ENCODE measurements around the gene ASGR1. TPM values are rescaled to one million over a fixed set of nuclear protein-coding genes. Genes with fewer than 3 reads are reported as not detected.

Gene ASGR1
- total and polyA plus RNA-seq, 2 donors (not counting 1 experiment from before 2014, with no cell fraction given): 0.32 to 0.43 TPM

DNA sequence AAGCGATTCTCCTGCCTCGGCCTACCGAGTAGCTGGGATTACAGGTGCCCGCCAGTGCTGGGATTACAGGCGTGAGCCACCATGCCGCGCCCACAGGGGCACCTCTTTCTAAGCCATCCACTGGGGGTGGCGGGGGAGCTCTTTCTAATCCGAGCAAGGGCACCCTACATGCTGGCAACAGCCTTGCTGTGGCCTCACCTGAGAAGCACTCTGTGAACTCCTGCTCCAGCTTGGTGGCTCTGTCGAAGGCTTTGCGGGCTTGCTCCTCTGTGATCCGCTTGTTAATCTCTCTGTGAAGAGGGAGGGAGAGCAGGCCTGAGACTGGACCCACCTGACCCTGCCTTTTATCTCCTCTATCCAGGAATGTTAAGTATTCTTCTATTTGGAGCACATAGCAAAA is 11.9 kb upstream of the ASGR1 start:
- TF ChIP-seq, protein P1, sequence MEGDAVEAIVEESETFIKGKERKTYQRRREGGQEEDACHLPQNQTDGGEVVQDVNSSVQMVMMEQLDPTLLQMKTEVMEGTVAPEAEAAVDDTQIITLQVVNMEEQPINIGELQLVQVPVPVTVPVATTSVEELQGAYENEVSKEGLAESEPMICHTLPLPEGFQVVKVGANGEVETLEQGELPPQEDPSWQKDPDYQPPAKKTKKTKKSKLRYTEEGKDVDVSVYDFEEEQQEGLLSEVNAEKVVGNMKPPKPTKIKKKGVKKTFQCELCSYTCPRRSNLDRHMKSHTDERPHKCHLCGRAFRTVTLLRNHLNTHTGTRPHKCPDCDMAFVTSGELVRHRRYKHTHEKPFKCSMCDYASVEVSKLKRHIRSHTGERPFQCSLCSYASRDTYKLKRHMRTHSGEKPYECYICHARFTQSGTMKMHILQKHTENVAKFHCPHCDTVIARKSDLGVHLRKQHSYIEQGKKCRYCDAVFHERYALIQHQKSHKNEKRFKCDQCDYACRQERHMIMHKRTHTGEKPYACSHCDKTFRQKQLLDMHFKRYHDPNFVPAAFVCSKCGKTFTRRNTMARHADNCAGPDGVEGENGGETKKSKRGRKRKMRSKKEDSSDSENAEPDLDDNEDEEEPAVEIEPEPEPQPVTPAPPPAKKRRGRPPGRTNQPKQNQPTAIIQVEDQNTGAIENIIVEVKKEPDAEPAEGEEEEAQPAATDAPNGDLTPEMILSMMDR (IDR thresholded peaks at IDR 0.05): no peak
- TF ChIP-seq EZH2 (IDR thresholded peaks at IDR 0.05; ENCODE audit: borderline replicate concordance, insufficient read depth, low read depth, low read length, poor library complexity, severe bottlenecking): no peak
- H3K9me3 Mint-ChIP-seq (ENCODE audit: insufficient read depth): no peaks in the 10 kb centered on the region
- no peak overlapping the region for H3K27ac Mint-ChIP-seq
- Histone ChIP-seq H3K27me3 (replicated peaks in 1 of 4; ENCODE audit: control extremely low read depth in 1 of 4, control insufficient read depth in 3 of 4, insufficient read depth in 4 of 4, low read length in 3 of 4) (no peaks in the 10 kb centered on the region), H4K20me1 (ENCODE audit: control insufficient read depth, insufficient read depth, low read length, poor library complexity, severe bottlenecking) (no peaks in the 10 kb centered on the region), H3K79me2 (ENCODE audit: control insufficient read depth, insufficient read depth, low read length) (no peaks in the 10 kb centered on the region), H3K4me2 (replicated peaks; ENCODE audit: low read depth, low read length, poor library complexity, severe bottlenecking) (no peak overlapping the region), H3K9ac (ENCODE audit: low read length) (no peak overlapping the region), H2AFZ (ENCODE audit: insufficient read depth, low read depth, low read length, poor library complexity, severe bottlenecking) (no peak overlapping the region), H3K9me3 (ENCODE audit: control extremely low read depth in 1 of 3, control insufficient read depth in 2 of 3, insufficient read depth in 1 of 3, low read length in 2 of 3) (no peaks in the 10 kb centered on the region), H3K4me3 (ENCODE audit: control extremely low read depth in 1 of 5, extremely low read depth in 1 of 5, insufficient read depth in 1 of 5, low read depth in 2 of 5, low read length in 4 of 5) (no peak overlapping the region), H3K4me1 (ENCODE audit: control insufficient read depth in 2 of 2, insufficient read depth in 2 of 2, low read length in 2 of 2) (no peaks in the 10 kb centered on the region), H3K36me3 (replicated peaks in 1 of 2; ENCODE audit: control extremely low read depth in 1 of 2, control insufficient read depth in 1 of 2, extremely low read depth in 1 of 2, insufficient read depth in 2 of 2, low read length in 1 of 2) (no peaks in the 10 kb centered on the region), H3K27ac (ENCODE audit: low read length in 2 of 2) (no peak overlapping the region)
- ATAC-seq (ENCODE audit: low read depth): no peak
- peak; percentile 8 for DNase-seq
- WGBS (ENCODE audit: insufficient coverage): 94% methylated on average over 9 of the region's 12 CpGs
- no peak overlapping the region for H3K4me3 Mint-ChIP-seq
- CTCF ChIA-PET: interaction anchor here (0.7 kb wide), 1 partner anchor 145 kb away, joined by 5 read pairs; no protein-coding TSS in a partner anchor
- H3K27me3 Mint-ChIP-seq: peaks cover 8% of the 10 kb centered on the region
- intact Hi-C loops (cut with micrococcal nuclease): no loop called here
- POLR2A ChIA-PET: no interaction called here
- H3K4me1 Mint-ChIP-seq: peaks cover 3% of the 10 kb centered on the region

DNA sequence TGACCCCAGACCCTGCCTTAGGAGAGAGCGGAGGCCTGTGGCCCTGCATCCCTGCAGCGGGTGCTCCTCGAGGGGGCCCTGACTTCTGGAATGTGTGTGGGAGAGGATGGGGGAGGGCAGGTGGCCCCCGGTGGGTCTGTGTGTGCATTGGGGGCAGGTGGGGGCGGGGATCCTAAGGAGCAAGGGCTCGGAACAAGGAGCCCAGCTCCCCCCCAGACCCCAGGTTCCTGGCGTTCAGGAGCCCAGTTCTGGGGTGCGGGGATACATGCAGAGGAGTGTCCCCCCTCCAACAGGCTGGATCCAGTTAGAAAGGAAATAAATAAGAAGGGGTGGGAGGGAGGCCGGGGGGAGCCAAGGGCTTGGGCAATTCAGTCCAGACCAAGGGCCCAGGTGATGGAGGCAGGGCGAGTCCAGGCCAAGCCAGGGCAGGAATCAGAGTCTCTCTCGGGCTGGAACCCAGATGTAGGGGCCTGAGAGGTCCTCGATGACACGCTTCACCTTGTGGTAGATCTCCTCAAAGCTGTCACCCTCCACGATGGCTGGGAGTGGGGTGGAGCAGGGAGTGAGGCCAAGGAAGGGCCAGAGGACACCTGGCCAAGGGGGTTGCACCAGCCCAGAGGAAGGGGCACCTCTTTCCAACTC is 11.2 kb upstream of the ASGR1 start:
- H2AFZ ChIP-seq (ENCODE audit: insufficient read depth, low read depth, low read length, poor library complexity, severe bottlenecking): no peak overlapping the region
- ChIA-PET CTCF (interaction anchor here (0.7 kb wide), 1 partner anchor 144 kb away, joined by 5 read pairs; no protein-coding TSS in a partner anchor), POLR2A (no interaction called here)
- no peaks in the 10 kb centered on the region for H4K20me1 ChIP-seq (ENCODE audit: control insufficient read depth, insufficient read depth, low read length, poor library complexity, severe bottlenecking)
- H3K36me3 ChIP-seq (replicated peaks in 1 of 2; ENCODE audit: control extremely low read depth in 1 of 2, control insufficient read depth in 1 of 2, extremely low read depth in 1 of 2, insufficient read depth in 2 of 2, low read length in 1 of 2): no peaks in the 10 kb centered on the region
- DNase-seq (no peak), ATAC-seq (ENCODE audit: low read depth) (no peak)
- no peak overlapping the region for H3K4me2 ChIP-seq (replicated peaks; ENCODE audit: low read depth, low read length, poor library complexity, severe bottlenecking)
- peaks cover 3% of the 10 kb centered on the region for H3K4me1 Mint-ChIP-seq
- no peaks in the 10 kb centered on the region for H3K79me2 ChIP-seq (ENCODE audit: control insufficient read depth, insufficient read depth, low read length)
- H3K27ac Mint-ChIP-seq: no peak overlapping the region
- H3K9me3 Mint-ChIP-seq (ENCODE audit: insufficient read depth): no peaks in the 10 kb centered on the region
- intact Hi-C loops (cut with micrococcal nuclease): no loop called here
- no peak overlapping the region for H3K27ac ChIP-seq (ENCODE audit: low read length in 2 of 2)
- no peaks in the 10 kb centered on the region for H3K27me3 ChIP-seq (replicated peaks in 1 of 4; ENCODE audit: control extremely low read depth in 1 of 4, control insufficient read depth in 3 of 4, insufficient read depth in 4 of 4, low read length in 3 of 4)
- no peak overlapping the region for H3K4me3 ChIP-seq (ENCODE audit: control extremely low read depth in 1 of 5, extremely low read depth in 1 of 5, insufficient read depth in 1 of 5, low read depth in 2 of 5, low read length in 4 of 5)
- WGBS (ENCODE audit: insufficient coverage): 91% methylated on average over 9 of the region's 14 CpGs
- H3K4me3 Mint-ChIP-seq: no peak overlapping the region
- no peaks in the 10 kb centered on the region for H3K4me1 ChIP-seq (ENCODE audit: control insufficient read depth in 2 of 2, insufficient read depth in 2 of 2, low read length in 2 of 2)
- no peak overlapping the region for H3K9ac ChIP-seq (ENCODE audit: low read length)
- H3K9me3 ChIP-seq (ENCODE audit: control extremely low read depth in 1 of 3, control insufficient read depth in 2 of 3, insufficient read depth in 1 of 3, low read length in 2 of 3): no peaks in the 10 kb centered on the region
- TF ChIP-seq, protein P1 (IDR thresholded peaks at IDR 0.05): no peak
- TF ChIP-seq EZH2 (IDR thresholded peaks at IDR 0.05; ENCODE audit: borderline replicate concordance, insufficient read depth, low read depth, low read length, poor library complexity, severe bottlenecking): no peak
- H3K27me3 Mint-ChIP-seq: peaks cover 8% of the 10 kb centered on the region
